C4-2B (cell line): ENCODE measurements around the gene HAPLN3.
"Not testable (repeated sequence)": the region's sequence is repeated elsewhere in the genome, so short reads cannot be mapped to it uniquely, and the experiment has no call there.

Experiments
- ZFX ChIP-seq: fragments of 450-650 bp; IDR thresholded peaks from 2 replicates; pipeline ENCODE4 v1.6.1; 2017
- TF ChIP-seq, protein P1 (sequence below): fragments of 450-650 bp; conservative IDR thresholded peaks from 2 replicates; pipeline ENCODE4 v1.5.1; 2017; ENCODE audit warnings: mild to moderate bottlenecking

GRCh38 chr15:88920892-88921435, 25.6 kb upstream of the HAPLN3 start:
- TF ChIP-seq, protein P1, sequence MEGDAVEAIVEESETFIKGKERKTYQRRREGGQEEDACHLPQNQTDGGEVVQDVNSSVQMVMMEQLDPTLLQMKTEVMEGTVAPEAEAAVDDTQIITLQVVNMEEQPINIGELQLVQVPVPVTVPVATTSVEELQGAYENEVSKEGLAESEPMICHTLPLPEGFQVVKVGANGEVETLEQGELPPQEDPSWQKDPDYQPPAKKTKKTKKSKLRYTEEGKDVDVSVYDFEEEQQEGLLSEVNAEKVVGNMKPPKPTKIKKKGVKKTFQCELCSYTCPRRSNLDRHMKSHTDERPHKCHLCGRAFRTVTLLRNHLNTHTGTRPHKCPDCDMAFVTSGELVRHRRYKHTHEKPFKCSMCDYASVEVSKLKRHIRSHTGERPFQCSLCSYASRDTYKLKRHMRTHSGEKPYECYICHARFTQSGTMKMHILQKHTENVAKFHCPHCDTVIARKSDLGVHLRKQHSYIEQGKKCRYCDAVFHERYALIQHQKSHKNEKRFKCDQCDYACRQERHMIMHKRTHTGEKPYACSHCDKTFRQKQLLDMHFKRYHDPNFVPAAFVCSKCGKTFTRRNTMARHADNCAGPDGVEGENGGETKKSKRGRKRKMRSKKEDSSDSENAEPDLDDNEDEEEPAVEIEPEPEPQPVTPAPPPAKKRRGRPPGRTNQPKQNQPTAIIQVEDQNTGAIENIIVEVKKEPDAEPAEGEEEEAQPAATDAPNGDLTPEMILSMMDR: not testable (repeated sequence)
- TF ChIP-seq ZFX: not testable (repeated sequence)
